Measurements from ENCODE around the gene LIN52.
A peak's percentile ranks its signal among the peaks of the same experiment; 100 is the strongest.

The LIN52 gene, protein sequence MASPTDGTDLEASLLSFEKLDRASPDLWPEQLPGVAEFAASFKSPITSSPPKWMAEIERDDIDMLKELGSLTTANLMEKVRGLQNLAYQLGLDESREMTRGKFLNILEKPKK

DNA sequence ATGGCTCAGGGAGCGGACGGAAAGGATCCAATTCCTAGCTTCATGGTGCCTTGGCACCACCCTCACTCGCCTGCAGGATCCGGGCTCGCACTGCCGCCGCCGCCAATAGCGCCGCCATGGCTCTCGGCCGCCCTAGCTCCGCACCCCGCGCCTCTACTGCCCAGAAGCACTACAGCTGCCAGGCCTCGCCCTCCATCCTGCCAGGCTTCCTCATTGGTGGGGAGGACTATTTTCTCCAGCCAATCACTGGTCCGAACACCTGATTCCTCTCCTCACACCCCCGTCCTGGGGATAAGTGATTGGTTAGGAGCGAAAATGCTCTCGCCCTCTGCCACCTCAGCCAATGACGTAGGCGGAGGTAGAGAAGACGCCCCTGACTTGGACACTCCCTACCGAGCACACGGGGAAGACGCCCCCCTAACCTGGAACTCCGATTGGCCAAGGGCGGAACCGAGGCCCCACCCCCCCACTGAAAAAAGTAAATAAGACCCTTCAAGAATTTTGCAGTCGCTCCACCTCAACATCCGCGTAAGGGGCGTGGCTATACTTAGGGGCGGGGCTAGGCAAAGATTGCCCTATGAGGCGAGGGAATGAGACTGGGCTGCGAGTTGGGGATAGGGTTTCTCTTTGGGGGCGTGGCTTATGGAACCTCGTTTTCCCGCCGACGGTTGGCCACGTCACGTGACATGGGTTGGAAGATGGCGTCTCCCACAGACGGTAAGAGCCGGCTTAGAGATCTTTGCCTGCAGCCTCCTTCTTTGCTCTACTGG, at the start of gene LIN52, which contains the start of gene ALDH6A1:
Gene LIN52, plus strand, starts transcription at position 680 of the 770 bp plus-strand sequence. Its CDS starts 19 bp downstream, at position 699.
Gene ALDH6A1, minus strand, starts transcription at position 177 of the 770 bp plus-strand sequence. Its CDS starts 59 bp downstream, at position 118.
- ChIA-PET POLR2A (ENCODE audit: low non-redundant PET) (no interaction called here), CTCF (interaction anchor here (1.1 kb wide), 1 partner anchor 27 kb away, joined by 6 read pairs; no protein-coding TSS in a partner anchor)
- peak within 1 kb of the TSS; percentile 77 for H3K27ac ChIP-seq
- DNase-seq (ENCODE audit: low spot score), result peak; percentile 100
- TF ChIP-seq, protein P1, sequence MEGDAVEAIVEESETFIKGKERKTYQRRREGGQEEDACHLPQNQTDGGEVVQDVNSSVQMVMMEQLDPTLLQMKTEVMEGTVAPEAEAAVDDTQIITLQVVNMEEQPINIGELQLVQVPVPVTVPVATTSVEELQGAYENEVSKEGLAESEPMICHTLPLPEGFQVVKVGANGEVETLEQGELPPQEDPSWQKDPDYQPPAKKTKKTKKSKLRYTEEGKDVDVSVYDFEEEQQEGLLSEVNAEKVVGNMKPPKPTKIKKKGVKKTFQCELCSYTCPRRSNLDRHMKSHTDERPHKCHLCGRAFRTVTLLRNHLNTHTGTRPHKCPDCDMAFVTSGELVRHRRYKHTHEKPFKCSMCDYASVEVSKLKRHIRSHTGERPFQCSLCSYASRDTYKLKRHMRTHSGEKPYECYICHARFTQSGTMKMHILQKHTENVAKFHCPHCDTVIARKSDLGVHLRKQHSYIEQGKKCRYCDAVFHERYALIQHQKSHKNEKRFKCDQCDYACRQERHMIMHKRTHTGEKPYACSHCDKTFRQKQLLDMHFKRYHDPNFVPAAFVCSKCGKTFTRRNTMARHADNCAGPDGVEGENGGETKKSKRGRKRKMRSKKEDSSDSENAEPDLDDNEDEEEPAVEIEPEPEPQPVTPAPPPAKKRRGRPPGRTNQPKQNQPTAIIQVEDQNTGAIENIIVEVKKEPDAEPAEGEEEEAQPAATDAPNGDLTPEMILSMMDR (conservative IDR thresholded peaks at IDR 0.05; ENCODE audit: low read depth), result no peak

DNA sequence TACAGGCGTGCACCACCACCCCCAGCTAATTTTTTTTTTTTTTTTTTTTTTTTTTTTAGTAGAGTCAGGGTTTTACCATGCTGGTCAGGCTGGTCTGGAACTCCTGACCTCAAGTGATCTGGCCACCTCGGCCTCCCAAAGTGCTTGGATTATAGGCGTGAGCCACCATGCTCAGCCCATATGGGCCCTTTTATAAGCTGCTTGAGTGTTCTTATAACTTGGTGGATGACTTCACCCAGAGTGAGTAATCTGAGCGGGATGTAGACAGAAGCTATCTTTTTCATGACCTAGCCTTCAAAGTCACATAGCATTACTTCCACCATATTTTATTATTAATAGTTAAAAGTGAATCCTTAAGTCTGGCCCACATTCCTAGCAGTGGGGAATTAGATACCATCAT, 49.2 kb upstream of the LIN52 start:
- no peak overlapping the region for H3K27ac ChIP-seq
- ChIA-PET POLR2A (ENCODE audit: low non-redundant PET) (interaction anchor here (0.6 kb wide), 1 partner anchor 29 kb away, joined by 9 read pairs; no protein-coding TSS in a partner anchor), CTCF (interaction anchor here (0.6 kb wide), 1 partner anchor 11 kb away, joined by 3 read pairs; no protein-coding TSS in a partner anchor)
- no peak for DNase-seq (ENCODE audit: low spot score)
- TF ChIP-seq, protein P1 (conservative IDR thresholded peaks at IDR 0.05; ENCODE audit: low read depth), result no peak

DNA sequence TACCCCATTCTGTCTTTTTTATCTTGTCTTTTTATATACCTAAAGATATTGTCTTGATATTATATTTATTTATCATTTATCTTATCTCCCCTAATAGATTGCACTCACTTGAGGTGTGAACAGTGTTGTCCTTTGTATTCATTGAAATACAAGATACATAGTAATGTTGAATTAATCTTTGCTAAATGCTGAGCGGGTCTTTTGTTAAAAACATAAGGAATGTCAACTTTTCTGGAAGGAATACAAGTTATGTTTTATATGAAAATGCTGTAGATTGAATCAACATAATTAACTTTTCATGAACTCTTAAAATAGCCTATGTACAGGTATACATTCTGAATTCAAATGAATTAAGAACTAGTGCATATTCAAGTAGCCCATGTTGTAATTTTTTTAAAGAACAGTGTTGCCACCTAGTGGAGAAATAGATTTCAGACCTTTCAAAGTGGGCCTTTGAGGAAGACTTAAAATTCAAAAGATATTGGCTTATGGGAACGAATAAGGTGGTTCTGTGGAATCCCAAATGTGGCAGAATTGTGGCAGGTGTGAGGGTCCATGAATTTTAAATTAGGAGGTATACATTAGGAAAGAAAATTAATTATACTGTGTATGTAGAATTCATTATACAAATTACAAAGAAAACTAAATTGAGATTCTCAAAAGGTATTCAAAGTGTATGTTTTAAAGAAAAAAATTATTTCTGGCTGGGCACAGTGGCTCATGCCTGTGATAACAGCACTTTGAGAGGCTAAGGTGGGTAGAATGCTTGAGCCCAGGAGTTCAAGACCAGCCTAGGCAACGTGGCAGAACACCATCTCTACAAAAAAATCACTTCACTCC, 46.5 kb upstream of the LIN52 start:
- ChIA-PET CTCF (interaction anchor here (1.0 kb wide), 1 partner anchor 35 kb away, joined by 3 read pairs; no protein-coding TSS in a partner anchor), POLR2A (ENCODE audit: low non-redundant PET) (no interaction called here)
- TF ChIP-seq, protein P1 (conservative IDR thresholded peaks at IDR 0.05; ENCODE audit: low read depth), result peak; percentile 77
- peak; percentile 50 for DNase-seq (ENCODE audit: low spot score)
- no peak overlapping the region for H3K27ac ChIP-seq

DNA sequence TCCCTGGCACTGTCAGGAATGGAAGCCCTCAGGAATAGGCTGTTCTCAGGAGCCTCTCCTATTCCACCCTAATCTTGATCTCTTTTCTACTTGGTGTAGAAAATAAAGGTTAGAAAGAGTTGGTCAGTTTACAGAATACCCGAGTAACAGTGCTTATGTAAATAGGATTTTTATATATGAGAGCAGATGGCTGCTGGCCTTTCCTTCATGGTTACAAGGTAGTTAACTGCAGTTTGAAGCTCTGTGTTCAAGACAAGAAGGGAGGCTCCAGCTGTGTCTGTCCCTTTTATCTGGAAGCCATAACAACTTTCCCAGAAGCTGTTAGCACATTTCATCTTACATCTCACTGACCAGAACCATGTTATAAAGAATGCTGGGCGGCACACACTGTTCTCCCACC, 42.5 kb upstream of the LIN52 start:
- DNase-seq (ENCODE audit: low spot score), result no peak
- ChIA-PET CTCF (no interaction called here), POLR2A (ENCODE audit: low non-redundant PET) (no interaction called here)
- TF ChIP-seq, protein P1 (conservative IDR thresholded peaks at IDR 0.05; ENCODE audit: low read depth), result no peak
- H3K27ac ChIP-seq, result no peak overlapping the region

DNA sequence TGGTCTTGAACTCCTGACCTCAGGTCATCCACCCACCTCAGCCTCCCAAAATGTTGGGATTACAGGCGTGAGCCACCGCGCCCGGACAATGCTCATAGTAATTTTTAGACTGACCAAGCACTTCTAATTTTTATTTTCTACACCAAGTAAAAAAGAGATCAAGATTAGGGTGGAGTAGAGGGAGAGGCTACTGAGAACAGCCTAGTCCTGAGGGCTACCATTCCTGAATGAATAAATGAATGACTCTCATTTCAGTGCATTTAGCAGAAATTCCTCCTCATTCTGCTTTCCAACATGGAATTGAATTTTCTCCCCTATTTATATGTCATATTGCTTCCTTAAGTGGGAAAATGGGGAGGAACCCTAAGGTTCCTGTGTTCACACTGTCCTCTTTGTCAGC, 39.2 kb upstream of the LIN52 start:
- CTCF ChIA-PET, result no interaction called here
- POLR2A ChIA-PET (ENCODE audit: low non-redundant PET), result no interaction called here
- H3K27ac ChIP-seq, result no peak overlapping the region
- no peak for DNase-seq (ENCODE audit: low spot score)
- TF ChIP-seq, protein P1 (conservative IDR thresholded peaks at IDR 0.05; ENCODE audit: low read depth), result no peak

DNA sequence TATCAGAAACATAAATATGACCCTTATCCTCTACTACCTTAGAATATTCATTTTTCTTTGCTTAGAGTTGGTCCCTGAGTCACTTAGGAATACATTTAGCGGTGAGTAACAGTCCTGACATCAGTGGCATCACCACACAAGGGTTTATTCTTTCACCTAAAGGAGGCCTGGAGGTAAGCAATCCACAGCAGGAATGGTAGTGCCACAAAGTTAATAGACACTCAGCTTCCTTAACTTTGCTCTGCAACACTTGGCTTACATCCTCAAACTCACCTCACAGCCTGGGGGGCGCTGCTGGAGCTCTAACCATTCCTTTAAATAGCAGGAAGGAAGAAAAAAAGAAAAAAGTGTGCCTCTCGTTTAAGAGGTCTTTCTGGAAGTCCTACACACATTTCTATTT, 36.5 kb upstream of the LIN52 start:
- POLR2A ChIA-PET (ENCODE audit: low non-redundant PET), result no interaction called here
- CTCF ChIA-PET, result interaction anchor here (0.6 to 0.7 kb wide), 3 partner anchors 79 to 209 kb away, joined by 3 read pairs; no protein-coding TSS in a partner anchor
- DNase-seq (ENCODE audit: low spot score), result no peak
- H3K27ac ChIP-seq, result no peak overlapping the region
- TF ChIP-seq, protein P1 (conservative IDR thresholded peaks at IDR 0.05; ENCODE audit: low read depth), result no peak

All from RWPE1 (cell line).